Fibroblast of villous mesenchyme (primary cell): ENCODE data around the gene PLCL2. TPM values are rescaled to one million over a fixed set of nuclear protein-coding genes. Genes with fewer than 3 reads are reported as not detected.

Experiments used
- DNase-seq: peaks from one replicate; pipeline ENCODE4 v3.0.0-alpha.2; 2010; ENCODE audit warnings: low read depth
- H3K4me3 ChIP-seq: 2 replicates; pipeline ENCODE4 v1.5.1; 2011; ENCODE audit warnings: low read depth, mild to moderate bottlenecking, low read length
- total RNA-seq: library from RNA; depleted of rRNA; stranded (reverse); fragments of >200 nt; gene quantifications from 2 replicates; pipeline ENCODE4 v1.2.3, GENCODE V29; 2012
- TF ChIP-seq, protein P1 (sequence below): IDR thresholded peaks from 2 replicates; pipeline ENCODE4 v1.5.1; 2012; ENCODE audit warnings: low read depth, mild to moderate bottlenecking, low read length; ENCODE audit not compliant: insufficient read depth

Gene PLCL2
- total RNA-seq, 1 donor, result 5.6 TPM

DNA sequence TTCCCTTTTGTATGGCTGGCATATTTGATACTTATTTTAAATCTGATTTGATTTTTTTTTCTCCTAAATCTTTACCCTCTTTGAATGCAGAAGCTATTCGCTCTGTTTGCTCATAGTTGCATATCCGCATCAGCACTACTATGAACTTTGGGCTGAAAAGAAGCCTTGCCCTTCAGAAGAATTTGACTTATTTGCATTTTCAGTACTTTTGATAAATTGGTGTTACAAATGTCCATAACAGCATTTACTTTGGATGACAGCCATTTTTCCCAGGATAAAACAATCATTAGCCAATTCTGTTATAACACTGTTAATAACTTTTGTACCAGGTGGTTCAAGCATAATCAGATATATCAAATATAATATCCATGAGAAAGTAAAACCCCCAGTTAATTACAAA lies 129.5 kb downstream of the PLCL2 start:
- no peak overlapping the region for H3K4me3 ChIP-seq
- TF ChIP-seq, protein P1, sequence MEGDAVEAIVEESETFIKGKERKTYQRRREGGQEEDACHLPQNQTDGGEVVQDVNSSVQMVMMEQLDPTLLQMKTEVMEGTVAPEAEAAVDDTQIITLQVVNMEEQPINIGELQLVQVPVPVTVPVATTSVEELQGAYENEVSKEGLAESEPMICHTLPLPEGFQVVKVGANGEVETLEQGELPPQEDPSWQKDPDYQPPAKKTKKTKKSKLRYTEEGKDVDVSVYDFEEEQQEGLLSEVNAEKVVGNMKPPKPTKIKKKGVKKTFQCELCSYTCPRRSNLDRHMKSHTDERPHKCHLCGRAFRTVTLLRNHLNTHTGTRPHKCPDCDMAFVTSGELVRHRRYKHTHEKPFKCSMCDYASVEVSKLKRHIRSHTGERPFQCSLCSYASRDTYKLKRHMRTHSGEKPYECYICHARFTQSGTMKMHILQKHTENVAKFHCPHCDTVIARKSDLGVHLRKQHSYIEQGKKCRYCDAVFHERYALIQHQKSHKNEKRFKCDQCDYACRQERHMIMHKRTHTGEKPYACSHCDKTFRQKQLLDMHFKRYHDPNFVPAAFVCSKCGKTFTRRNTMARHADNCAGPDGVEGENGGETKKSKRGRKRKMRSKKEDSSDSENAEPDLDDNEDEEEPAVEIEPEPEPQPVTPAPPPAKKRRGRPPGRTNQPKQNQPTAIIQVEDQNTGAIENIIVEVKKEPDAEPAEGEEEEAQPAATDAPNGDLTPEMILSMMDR, result no peak
- DNase-seq, result no peak

DNA sequence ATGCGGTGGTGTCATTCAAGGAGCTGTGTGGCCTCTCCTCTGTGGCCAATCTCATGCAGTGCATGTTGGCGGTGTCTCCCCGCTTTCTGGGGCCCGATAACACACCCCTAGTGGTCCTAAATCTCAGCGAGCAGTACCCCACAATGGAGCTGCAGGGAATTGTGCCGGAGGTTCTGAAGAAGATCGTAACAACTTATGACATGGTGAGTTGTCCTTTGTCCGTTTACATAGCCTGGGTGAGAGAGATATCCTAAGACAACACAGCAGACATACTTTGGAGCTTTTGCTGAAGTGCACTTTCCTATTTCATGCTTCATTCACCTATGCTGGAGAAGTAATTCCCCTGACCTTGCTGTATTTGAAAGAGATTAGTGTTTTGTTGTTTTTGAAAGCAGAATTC lies 130.0 kb downstream of the PLCL2 start:
- TF ChIP-seq, protein P1, result no peak
- no peak for DNase-seq
- no peak overlapping the region for H3K4me3 ChIP-seq

DNA sequence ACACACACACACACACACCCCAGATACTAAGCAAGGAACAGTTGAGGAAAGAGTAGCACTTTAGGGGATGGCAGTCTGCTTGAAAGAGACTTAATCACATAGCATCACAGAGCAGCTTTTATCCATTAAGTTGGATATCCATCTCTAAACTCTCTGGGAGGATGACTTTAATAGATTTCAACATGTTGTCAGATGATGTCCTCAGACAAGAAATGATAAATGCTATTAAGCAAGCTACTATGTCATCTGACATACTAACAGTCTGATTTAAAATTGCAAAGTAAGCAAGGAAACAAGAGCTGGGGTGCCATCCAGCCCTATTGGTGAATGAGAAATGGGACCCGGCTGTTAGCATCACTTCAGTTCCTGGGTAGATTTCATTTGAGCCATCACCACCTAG lies 136.9 kb downstream of the PLCL2 start:
- TF ChIP-seq, protein P1, result no peak
- DNase-seq, result no peak
- H3K4me3 ChIP-seq, result no peak overlapping the region

DNA sequence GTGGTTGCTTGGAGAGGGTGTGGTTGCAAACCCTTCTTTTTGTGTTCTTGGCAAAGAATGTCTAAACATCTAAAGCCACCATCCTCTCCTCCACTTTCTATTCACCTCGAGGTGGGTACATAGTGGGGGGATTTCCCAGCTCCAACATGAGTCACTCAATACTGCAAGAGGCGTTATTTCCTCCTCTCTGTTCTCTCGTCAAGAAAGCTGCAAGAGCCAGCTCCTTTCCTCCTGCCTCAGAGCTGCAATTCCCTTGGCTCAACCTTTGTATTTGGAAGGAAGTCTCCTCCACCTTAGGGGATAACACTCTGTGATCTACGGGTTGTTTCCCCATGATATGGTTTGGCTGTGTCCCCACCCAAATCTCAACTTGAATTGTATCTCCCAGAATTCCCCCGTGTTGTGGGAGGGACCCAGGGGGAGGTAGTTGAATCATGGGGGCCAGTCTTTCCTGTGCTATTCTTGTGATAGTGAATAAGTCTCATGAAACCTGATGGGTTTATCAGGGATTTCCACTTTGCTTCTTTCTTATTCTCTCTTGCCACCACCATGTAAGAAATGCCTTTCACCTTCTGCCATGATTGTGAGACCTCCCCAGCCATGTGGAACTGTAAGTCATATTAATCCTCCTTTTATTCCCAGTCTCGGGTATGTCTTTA lies 138.4 kb downstream of the PLCL2 start:
- no peak overlapping the region for H3K4me3 ChIP-seq
- TF ChIP-seq, protein P1, result no peak
- DNase-seq, result no peak

DNA sequence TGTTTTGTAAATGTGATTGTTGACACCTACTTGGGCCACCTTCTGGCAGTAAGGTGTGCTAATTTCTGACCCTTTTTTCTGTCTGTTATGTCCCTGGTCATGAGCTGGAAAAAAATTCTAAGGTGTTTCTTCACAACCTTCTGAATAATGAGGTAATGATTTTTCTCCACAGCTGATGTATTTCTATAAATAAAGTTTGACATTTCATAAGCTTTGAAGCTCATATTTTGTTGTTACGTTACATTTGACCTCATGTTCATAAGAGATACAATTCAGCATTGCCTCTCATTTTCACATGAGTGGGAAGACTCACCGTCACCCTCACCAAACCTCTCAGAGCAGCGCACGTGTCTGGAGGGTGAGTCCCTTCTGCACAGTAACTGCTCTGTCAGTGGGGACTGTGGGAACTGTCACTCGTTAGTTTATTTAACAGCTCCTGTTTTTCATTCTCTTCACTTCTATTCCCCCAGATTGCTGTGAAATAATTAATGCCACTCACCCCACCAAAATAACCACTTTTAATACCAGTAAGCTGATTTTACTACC lies 140.9 kb downstream of the PLCL2 start:
- H3K4me3 ChIP-seq, result no peak overlapping the region
- no peak for DNase-seq
- TF ChIP-seq, protein P1, result no peak

DNA sequence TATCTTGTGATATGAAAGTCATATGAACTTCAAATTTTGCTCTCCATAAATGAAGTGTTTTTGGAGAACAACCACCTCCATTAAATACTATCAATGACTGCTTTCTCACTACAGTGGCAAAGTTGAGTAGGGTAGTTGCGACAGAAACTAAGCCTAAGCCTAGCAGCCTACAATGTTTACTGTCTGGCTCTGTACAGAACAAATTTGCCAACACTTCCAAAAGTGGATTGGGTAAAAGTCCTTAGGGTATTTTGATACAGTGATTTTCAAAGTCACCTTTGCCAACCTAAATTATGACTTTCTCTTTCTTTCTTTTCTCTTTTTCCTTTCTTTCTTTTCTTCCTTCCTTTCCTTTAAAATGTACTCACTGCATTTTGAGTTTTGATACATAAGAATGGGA lies 142.6 kb downstream of the PLCL2 start:
- DNase-seq, result no peak
- H3K4me3 ChIP-seq, result no peak overlapping the region
- TF ChIP-seq, protein P1, result no peak

DNA sequence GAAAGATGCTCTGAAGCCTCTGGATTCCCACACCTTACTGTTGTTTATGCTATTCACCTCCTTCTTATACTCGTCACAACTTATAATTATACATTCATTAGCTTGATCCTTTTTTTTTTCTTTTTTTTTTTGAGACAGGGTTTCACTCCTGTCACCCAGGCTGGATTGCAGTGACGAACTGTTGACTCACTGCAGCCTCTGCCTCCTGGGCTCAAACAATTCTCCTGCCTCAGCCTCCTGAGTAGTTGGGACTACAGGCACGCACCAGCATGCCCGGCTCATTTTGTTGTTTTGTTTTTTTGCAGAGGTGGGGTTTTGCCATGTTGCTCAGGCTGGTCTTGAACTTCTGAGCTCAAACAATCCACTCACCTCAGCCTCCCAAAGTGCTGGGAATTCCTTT lies 143.6 kb downstream of the PLCL2 start:
- no peak overlapping the region for H3K4me3 ChIP-seq
- TF ChIP-seq, protein P1, result no peak
- DNase-seq, result no peak
